H1 (cell line): ENCODE measurements around the gene TMTC2.

Experiments
- EP300 ChIP-seq, 2 experiments: IDR thresholded peaks; 1 replicate in 1 of 2; 2 replicates in 1 of 2; pipeline ENCODE4 v1.6.1; 2011 to 2012; ENCODE audit warnings: low read depth in 2 of 2, low read length in 2 of 2, mild to moderate bottlenecking in 2 of 2, borderline replicate concordance in 1 of 2, inconsistent platforms in 1 of 2, moderate library complexity in 1 of 2
- PHF8 ChIP-seq: fragments of 200-600 bp; sonication (generic); conservative IDR thresholded peaks from 2 replicates; pipeline ENCODE4 v1.7.1; 2012; ENCODE audit warnings: low read depth, mild to moderate bottlenecking, inconsistent platforms, low read length, moderate library complexity
- SIRT6 ChIP-seq: IDR thresholded peaks from one replicate; pipeline ENCODE4 v1.7.1; 2012; ENCODE audit warnings: low read length, inconsistent platforms
- SP1 ChIP-seq: IDR thresholded peaks from 2 replicates; pipeline ENCODE4 v1.6.1; 2011; ENCODE audit warnings: low read depth, low read length
- USF2 ChIP-seq: IDR thresholded peaks from 2 replicates; pipeline ENCODE4 v1.6.1; 2011; ENCODE audit warnings: low read length, improper control_type of control experiment
- TF ChIP-seq, protein P1 (sequence below), 3 experiments: IDR thresholded peaks; 1 replicate in 2 of 3; 2 replicates in 1 of 3; pipeline versions ENCODE4 v1.5.1 to v1.6.1; 2011; ENCODE audit warnings: low read length in 3 of 3, mild to moderate bottlenecking in 3 of 3, inconsistent platforms in 2 of 3, low read depth in 1 of 3, moderate library complexity in 1 of 3; ENCODE audit not compliant: insufficient read depth in 1 of 3; ENCODE audit errors: control extremely low read depth in 1 of 3

DNA sequence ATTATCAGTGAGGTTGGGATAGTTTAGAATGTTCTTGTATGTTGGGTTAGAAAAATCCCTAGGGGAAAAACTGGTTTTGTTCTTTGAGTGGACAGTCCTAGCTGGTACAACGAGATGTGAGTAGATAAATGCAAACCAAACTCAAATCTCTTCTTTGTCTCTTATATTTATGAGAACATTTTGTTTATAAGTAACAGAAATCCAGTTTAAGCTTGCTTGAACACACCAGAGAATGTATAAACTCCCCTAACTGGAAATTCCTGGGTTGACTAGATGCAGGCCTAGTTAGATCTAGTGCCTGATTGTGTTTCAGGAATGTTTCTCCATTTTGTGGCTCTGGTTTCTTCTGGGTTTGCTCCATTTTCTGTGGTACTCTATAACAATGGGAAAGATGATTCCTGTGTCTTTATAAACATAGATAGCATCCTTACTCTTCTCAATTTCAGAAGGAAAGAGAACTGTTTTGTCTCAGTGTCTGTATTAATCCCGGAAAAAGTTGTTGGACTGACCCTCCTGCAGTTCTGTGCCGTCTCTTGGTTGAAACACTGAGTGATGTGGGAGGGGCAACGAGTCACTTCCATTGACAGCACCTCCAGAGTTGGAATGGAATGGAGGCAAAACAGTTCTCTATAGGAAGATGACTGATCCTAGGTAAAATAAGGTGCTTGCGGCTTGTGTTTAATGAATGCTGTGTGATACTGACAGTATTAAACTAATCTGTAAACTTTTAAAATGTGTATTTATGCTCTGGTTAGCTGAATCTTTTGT, 244.8 kb downstream of the TMTC2 start:
- TF ChIP-seq SP1, result no peak
- no peak for TF ChIP-seq EP300 (IDR thresholded peaks at IDR 0.05; ENCODE audit: borderline replicate concordance in 1 of 2, low read depth in 2 of 2, low read length in 2 of 2)
- TF ChIP-seq, protein P1, sequence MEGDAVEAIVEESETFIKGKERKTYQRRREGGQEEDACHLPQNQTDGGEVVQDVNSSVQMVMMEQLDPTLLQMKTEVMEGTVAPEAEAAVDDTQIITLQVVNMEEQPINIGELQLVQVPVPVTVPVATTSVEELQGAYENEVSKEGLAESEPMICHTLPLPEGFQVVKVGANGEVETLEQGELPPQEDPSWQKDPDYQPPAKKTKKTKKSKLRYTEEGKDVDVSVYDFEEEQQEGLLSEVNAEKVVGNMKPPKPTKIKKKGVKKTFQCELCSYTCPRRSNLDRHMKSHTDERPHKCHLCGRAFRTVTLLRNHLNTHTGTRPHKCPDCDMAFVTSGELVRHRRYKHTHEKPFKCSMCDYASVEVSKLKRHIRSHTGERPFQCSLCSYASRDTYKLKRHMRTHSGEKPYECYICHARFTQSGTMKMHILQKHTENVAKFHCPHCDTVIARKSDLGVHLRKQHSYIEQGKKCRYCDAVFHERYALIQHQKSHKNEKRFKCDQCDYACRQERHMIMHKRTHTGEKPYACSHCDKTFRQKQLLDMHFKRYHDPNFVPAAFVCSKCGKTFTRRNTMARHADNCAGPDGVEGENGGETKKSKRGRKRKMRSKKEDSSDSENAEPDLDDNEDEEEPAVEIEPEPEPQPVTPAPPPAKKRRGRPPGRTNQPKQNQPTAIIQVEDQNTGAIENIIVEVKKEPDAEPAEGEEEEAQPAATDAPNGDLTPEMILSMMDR (IDR thresholded peaks at IDR 0.05; ENCODE audit: control extremely low read depth in 1 of 3, insufficient read depth in 1 of 3, low read depth in 1 of 3, low read length in 3 of 3), result no peak
- no peak for TF ChIP-seq PHF8
- TF ChIP-seq SIRT6, result no peak
- no peak for TF ChIP-seq USF2
